Subcutaneous abdominal adipose tissue (tissue), 5 donors: Measurements from ENCODE around the gene MELK.
"Not testable (repeated sequence)": the region's sequence is repeated elsewhere in the genome, so short reads cannot be mapped to it uniquely, and the experiment has no call there.

Experiments
- H3K27ac ChIP-seq: one replicate; pipeline ENCODE4 v1.7.0; 2013; ENCODE audit warnings: low read depth, mild to moderate bottlenecking, inconsistent platforms, low read length, moderate library complexity
- H3K27me3 ChIP-seq, 5 donors: one replicate each; pipeline ENCODE4 v1.7.0; 2013; ENCODE audit warnings: low read length in 5 of 5, inconsistent platforms in 1 of 5; ENCODE audit not compliant: control insufficient read depth in 5 of 5, insufficient read depth in 4 of 5
- H3K36me3 ChIP-seq, 5 donors: one replicate each; pipeline ENCODE4 v1.7.0; 2013; ENCODE audit warnings: low read length in 5 of 5; ENCODE audit not compliant: control insufficient read depth in 5 of 5, insufficient read depth in 5 of 5
- H3K4me1 ChIP-seq, 5 donors: one replicate each; pipeline ENCODE4 v1.7.0; 2013; ENCODE audit warnings: low read length in 5 of 5, mild to moderate bottlenecking in 3 of 5, moderate library complexity in 1 of 5; ENCODE audit not compliant: control insufficient read depth in 5 of 5, insufficient read depth in 5 of 5
- H3K4me3 ChIP-seq, 5 donors: one replicate each; pipeline ENCODE4 v1.7.0; 2013; ENCODE audit warnings: low read length in 5 of 5, low read depth in 1 of 5
- H3K9ac ChIP-seq, 5 donors: one replicate each; pipeline ENCODE4 v1.7.0; 2013; ENCODE audit warnings: low read length in 5 of 5, mild to moderate bottlenecking in 4 of 5, moderate library complexity in 3 of 5
- H3K9me3 ChIP-seq, 5 donors: one replicate each; pipeline ENCODE4 v1.7.0; 2013; ENCODE audit warnings: low read length in 5 of 5; ENCODE audit not compliant: control insufficient read depth in 5 of 5
- donor health status: healthy.
- donor health status: healthy.
- donor health status: healthy.
- donor health status: healthy.
- donor health status: healthy.

Gene MELK

GRCh38 chr9:36574045-36574444 is 1.4 kb downstream of the MELK start:
- H3K4me3 ChIP-seq, H3K36me3 ChIP-seq, H3K9ac ChIP-seq, H3K27me3 ChIP-seq, H3K9me3 ChIP-seq, H3K27ac ChIP-seq: not testable (repeated sequence)
- H3K4me1 ChIP-seq = peaks cover 0 to 17% (median 12%) of the 10 kb centered on the region in 5 donors

- H3K4me3 ChIP-seq = no peak overlapping the region
- peaks cover 0 to 17% (median 12%) of the 10 kb centered on the region in 5 donors for H3K4me1 ChIP-seq
- no peaks in the 10 kb centered on the region for H3K27me3 ChIP-seq
- H3K9me3 ChIP-seq = no peaks in the 10 kb centered on the region
- no peaks in the 10 kb centered on the region for H3K36me3 ChIP-seq
- H3K27ac ChIP-seq = no peak overlapping the region
- H3K9ac ChIP-seq = no peak overlapping the region
These were observed 2.8 kb downstream of the MELK start for GRCh38 chr9:36575411-36575882.

- H3K27me3 ChIP-seq = no peaks in the 10 kb centered on the region
- peaks cover 0 to 17% (median 12%) of the 10 kb centered on the region in 5 donors for H3K4me1 ChIP-seq
- no peak overlapping the region for H3K4me3 ChIP-seq
- no peaks in the 10 kb centered on the region for H3K36me3 ChIP-seq
- no peak overlapping the region for H3K27ac ChIP-seq
- H3K9ac ChIP-seq = no peak overlapping the region
- H3K9me3 ChIP-seq = no peaks in the 10 kb centered on the region
These were observed 4.2 kb downstream of the MELK start for GRCh38 chr9:36576866-36577265.

GRCh38 chr9:36584620-36585460 is 12.1 kb downstream of the MELK start:
- Histone ChIP-seq H3K4me1 (no peaks in the 10 kb centered on the region), H3K9me3 (no peaks in the 10 kb centered on the region), H3K9ac (no peak overlapping the region), H3K36me3 (no peaks in the 10 kb centered on the region), H3K27me3 (no peaks in the 10 kb centered on the region), H3K4me3 (no peak overlapping the region), H3K27ac (no peak overlapping the region)

- no peak overlapping the region for H3K27ac ChIP-seq
- H3K9me3 ChIP-seq = no peaks in the 10 kb centered on the region
- H3K9ac ChIP-seq = no peak overlapping the region
- no peak overlapping the region for H3K4me3 ChIP-seq
- no peaks in the 10 kb centered on the region for H3K27me3 ChIP-seq
- no peaks in the 10 kb centered on the region for H3K36me3 ChIP-seq
- no peaks in the 10 kb centered on the region for H3K4me1 ChIP-seq
These were observed 17.5 kb downstream of the MELK start for GRCh38 chr9:36590231-36590630.

GRCh38 chr9:36592801-36593583 is 20.3 kb downstream of the MELK start:
- H3K9me3 ChIP-seq = no peaks in the 10 kb centered on the region
- H3K27ac ChIP-seq = no peak overlapping the region
- H3K9ac ChIP-seq = no peak overlapping the region
- no peaks in the 10 kb centered on the region for H3K27me3 ChIP-seq
- no peaks in the 10 kb centered on the region for H3K36me3 ChIP-seq
- H3K4me1 ChIP-seq = no peaks in the 10 kb centered on the region
- H3K4me3 ChIP-seq = no peak overlapping the region

GRCh38 chr9:36594213-36594612 is 21.5 kb downstream of the MELK start:
- no peak overlapping the region for H3K27ac ChIP-seq
- no peaks in the 10 kb centered on the region for H3K27me3 ChIP-seq
- H3K4me3 ChIP-seq = no peak overlapping the region
- no peaks in the 10 kb centered on the region for H3K9me3 ChIP-seq
- H3K36me3 ChIP-seq = no peaks in the 10 kb centered on the region
- H3K9ac ChIP-seq = no peak overlapping the region
- no peaks in the 10 kb centered on the region for H3K4me1 ChIP-seq

GRCh38 chr9:36597412-36598178 is 24.9 kb downstream of the MELK start:
- Histone ChIP-seq H3K9me3 (no peaks in the 10 kb centered on the region), H3K36me3 (no peaks in the 10 kb centered on the region), H3K27me3 (no peaks in the 10 kb centered on the region), H3K4me1 (no peaks in the 10 kb centered on the region), H3K27ac (no peak overlapping the region), H3K4me3 (no peak overlapping the region), H3K9ac (no peak overlapping the region)

- no peaks in the 10 kb centered on the region for H3K36me3 ChIP-seq
- no peak overlapping the region for H3K9ac ChIP-seq
- no peak overlapping the region for H3K27ac ChIP-seq
- no peaks in the 10 kb centered on the region for H3K4me1 ChIP-seq
- no peaks in the 10 kb centered on the region for H3K9me3 ChIP-seq
- H3K4me3 ChIP-seq = no peak overlapping the region
- no peaks in the 10 kb centered on the region for H3K27me3 ChIP-seq
These were observed 25.6 kb downstream of the MELK start for GRCh38 chr9:36598273-36598672.
